NCI-H226 (cell line): ENCODE results near the gene GUCD1.

Experiments used
- DNase-seq: peaks from one replicate; pipeline ENCODE4 v3.0.0-alpha.2; 2015

Gene GUCD1

DNA sequence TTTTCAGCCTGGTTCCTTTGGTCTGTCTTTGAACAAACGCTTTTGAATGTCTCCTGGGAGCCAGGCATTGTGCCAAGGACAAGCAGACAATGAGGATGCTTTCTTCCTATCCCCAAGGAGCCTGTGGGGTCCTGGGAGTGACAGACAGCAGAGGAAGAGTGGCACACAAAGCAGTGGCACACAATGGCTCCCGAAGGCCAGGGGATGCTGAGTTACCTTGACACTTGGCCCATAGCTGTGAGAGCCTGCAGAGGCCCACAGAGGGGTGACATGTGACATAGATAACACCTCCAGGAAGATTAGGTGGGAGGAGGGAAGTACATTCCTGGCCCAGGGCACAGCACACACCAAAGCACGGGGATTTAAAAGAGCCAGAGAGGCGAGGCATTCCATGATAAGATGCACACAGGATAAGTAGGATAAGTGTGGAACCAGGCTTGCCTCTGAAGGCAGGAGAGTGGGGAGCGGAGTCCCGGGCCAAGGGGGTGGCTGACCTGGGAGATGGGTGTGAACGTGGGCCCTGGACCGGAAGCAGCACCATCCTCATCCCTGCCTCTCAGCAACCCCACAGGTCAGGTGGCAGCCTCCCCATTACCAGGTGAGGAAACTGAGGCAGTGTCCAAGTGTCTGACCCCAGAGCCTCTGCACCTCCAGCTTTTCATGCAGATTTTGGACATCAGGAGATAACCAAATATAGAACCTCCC lies 53.5 kb downstream of the GUCD1 start:
- DNase-seq: no peak

DNA sequence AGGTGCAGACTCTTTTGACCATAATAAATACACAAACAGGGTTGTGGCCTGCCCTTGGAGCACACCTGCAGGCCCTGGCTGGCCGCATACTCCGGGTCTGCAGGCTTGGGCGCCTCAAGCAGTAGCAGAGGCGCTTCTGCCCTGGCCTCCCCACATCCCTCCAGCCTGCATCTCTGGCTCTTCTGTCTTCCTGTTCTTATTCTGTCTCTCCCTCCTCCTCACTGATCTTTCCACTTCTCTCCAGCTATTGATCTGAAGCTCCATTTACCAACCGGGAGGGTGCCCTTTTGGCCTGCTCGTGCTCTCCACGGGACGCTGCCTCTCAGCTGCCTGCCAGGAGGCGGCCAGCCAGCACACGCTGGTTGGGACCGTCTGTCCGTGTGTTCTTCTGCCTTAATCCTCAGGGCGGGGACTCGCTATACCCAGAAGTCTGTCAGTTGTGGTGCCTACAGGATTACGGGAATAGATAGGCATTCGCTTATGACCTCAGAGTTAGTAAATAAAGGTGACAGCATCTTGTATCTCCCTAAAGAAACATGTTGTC lies 54.6 kb downstream of the GUCD1 start:
- no peak for DNase-seq

DNA sequence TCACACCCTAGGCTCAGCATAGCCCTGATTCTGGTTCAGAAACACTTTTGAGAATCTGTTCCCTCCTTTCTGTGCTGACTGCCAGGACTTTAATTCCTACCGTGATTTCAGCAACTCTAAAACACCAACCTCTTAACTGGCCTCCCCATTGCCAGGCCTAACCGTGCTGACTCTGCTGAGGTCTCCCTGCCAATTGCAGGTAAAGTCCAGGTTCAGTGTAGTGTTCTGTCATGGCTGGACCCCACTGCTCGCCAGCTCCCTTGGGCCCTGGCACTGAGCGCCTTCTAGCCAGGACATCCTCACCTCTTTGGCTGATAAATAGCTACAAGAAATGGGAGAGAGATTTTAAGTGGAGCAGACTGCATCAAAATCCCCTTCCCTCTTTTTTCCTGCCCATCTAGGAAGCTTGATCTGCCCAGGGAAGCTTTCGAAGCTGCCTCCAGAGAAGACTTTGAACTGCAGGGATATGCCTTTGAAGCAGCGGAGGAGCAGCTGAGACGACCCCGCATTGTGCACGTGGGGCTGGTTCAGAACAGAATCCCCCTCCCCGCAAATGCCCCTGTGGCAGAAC lies 55.1 kb downstream of the GUCD1 start:
- no peak for DNase-seq

DNA sequence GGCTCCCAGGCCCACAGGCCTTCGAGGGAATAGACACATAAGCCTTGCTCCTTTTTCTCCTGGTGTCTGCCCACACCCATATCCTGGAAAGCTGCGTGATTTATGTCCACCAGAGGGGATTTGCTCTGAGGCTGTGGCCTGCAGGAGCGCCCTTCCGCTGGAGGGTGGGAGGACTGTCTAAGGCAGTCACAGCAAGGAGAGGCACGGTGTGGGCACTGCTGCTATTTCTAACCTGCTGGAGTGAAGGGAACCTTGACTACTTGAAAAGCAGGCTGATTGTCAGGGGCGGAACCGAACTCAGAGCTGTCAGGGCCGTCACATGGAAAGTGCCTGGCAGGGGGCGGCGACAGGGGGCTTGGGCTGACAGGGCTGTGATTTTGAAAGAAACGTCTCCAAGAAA lies 56.1 kb downstream of the GUCD1 start:
- DNase-seq: no peak

DNA sequence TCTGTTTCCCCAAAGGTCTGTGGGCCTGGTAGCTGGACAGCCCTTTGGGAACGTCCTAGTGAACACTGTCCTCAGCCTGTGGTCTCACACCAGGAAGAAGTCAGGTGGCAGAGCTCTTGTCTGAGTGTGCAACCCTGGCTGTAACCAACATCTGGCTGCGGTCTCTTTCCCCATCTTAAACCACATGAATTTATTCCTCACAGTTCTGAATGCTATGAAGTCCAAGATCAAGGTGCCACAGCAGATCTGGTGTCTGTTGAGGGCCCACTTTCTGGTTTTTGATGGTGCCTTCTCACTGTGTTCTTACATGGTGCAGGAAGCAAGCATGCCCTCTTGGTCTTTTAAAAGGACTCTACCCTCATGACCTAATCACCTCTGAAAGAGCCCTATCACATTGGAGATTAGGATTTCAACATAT lies 57.1 kb downstream of the GUCD1 start:
- DNase-seq: no peak

DNA sequence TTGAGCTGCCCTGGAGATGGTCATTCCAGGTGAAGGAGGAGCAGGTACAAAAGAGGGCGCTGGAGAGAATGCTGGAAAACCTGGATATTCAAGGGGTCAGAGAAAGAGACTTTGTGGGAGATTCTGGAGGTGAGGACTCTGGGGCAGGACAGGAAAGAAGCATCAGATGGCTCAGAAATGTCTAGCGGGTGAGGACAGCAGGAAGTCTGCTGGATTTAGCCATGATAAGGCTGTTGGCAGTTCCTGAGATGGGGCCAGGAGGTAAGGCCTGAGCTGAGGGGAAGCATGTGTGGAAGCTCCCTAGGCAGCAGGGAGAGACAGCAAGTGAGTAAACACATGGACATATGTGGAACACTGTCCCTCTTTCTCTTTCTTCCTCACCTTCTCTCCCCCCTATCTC lies 58.3 kb downstream of the GUCD1 start:
- DNase-seq: no peak

DNA sequence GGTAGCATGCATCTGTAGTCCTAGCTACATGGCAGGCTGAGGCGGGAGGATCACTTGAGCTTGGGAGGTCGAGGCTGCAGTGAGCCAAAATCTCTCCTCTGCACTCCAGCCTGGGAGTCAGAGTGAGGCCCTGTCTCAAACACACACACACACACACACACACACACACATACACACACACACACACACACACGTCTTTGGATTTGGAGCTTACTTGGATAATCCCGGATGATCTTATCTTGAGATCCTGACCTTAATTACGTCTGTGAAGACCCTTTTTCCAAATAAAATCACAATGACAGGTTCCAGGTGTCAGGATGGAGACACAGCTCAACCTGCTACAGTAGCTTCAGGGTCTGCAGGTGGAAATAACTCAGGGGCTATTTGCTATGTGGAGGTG lies 58.7 kb downstream of the GUCD1 start:
- DNase-seq: no peak

DNA sequence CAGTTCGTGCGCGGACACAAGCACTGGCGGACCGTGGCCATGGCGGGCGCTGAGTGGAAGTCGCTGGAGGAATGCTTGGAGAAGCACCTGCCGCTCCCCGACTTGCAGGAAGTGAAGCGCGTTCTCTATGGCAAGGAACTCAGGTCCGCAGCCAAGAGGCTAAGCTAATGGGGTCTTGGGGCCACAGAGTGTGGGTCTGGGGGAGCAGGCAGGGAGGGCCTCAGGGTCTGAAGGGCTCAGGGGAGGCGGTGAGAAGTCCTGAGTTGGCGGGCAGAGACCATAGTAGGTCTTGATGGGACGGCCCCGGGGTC lies 59.6 kb downstream of the GUCD1 start:
- DNase-seq: no peak

DNA sequence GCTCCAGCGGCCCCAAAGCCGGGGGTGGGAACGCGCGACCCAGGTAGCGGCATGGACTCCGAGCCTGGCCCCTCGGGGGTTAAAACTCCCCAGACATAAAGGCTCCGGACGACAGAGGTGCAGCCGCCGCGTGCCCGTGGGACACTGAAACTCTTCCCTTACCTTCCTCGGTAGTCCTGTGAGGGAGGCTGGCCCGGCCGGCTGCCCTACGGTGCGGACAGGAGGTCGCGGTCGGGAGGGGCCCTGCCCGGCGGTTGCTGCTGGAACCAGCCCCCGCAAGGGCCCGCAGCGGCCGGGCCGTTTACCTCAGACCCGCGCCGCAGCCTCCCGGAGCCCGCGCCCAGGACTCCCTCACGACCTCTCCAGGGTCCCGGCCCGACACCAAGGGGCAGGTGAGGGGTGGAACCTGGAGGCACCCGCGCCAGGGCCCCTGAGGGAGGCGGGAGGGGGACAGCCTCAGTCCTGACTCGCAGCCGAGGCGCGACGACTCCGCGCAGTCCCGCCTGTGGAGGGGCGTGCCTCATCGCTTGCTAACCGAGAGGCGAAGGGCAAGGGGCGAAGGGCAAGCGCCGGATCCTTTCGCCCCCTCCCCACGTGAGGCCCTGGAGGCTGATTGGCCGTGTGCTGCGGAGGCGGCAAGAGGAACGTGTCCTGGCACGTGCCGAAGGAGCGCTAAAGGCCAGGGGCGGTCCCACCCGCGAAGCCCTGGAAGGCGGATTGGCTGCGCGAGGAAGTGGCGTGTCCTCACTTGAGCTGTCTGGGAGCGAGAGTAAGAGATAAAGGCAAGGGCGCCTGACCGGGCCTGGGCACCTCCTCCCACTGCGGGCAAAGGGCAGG lies 60.2 kb downstream of the GUCD1 start, which contains the start of gene UPB1:
Gene UPB1 (plus strand): TSS at position 805 of the 837 bp plus-strand sequence. CDS start 72 bp downstream, outside the sequence.
- no peak for DNase-seq

DNA sequence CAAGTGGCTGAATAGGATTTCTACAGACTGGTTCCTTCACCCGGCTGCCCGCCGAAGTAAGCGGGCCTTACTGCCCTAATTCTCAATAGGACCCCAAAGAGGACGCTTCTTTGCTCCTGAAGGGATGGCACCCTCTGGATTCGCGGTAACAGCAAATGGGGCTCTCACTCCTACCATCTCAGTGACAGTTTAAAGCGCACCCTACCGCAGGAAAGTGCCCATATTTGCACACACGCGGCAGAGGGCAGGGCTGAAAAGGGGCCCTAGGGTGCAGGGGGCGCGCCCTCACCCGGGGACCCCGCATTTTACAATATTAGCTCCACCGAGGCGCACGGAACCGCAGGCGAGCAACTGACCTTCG lies 60.8 kb downstream of the GUCD1 start:
- no peak for DNase-seq

DNA sequence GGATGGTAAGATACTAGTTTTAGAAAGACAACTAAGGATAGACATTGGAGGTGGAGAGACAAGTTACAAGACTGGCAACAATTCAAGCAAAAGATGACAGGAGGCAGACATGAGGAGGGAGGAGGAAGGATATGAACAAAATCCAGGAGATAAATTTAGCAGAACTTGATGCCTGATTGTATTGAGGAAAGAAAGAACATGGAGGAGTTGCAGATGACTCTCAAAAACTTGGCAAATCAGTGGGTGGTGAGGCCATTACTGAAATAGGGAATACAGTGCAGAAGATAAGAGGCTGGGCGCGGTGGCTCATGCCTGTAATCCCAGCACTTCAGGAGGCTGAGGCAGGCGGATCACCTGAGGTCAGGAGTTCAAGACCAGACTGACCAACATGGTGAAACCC lies 62.5 kb downstream of the GUCD1 start:
- no peak for DNase-seq
